ENCODE measurements around the gene CPOX. TPM values are rescaled to one million over a fixed set of nuclear protein-coding genes. Genes with fewer than 3 reads are reported as not detected.
A peak's percentile ranks its signal among the peaks of the same experiment; 100 is the strongest.

CPOX gene
- total and polyA plus RNA-seq, 10 of the 15 experiments (the other 5 are each of a cell fraction or from before 2014, with no cell fraction given), result 40.7 to 72.6 (median 64.5) TPM

DNA sequence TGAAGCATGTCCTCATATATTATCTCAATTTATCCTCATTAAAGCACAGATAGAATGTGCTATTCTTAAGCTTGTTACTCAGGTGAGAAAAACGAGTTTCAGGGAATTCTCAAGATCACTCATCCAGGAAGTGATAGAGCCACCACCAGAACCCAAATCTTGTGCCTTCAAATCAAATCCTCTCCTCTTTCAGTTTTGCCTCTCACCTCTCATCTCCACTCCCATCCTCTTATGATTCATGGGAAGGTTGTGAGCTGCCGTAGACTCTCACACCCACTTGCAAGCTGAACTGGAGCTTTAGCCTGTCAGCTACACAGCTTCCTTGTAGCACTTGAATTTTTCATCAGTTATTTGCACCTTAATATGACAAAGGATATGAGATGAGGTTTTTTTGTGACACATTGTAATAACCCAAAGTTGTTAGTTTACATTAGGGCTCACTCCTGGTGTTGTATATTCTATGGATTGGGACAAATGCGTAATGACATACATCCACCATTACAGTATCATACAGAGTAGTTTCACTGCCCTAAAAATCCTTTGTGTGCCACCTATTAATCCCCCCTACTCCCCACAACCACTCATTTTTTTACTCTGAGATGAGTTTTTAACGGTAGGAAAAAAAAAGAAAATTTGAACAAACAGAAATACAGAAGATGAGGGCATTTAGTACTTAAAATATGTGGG lies 35.9 kb downstream of the CPOX start (continued):
- TF ChIP-seq, protein P1, sequence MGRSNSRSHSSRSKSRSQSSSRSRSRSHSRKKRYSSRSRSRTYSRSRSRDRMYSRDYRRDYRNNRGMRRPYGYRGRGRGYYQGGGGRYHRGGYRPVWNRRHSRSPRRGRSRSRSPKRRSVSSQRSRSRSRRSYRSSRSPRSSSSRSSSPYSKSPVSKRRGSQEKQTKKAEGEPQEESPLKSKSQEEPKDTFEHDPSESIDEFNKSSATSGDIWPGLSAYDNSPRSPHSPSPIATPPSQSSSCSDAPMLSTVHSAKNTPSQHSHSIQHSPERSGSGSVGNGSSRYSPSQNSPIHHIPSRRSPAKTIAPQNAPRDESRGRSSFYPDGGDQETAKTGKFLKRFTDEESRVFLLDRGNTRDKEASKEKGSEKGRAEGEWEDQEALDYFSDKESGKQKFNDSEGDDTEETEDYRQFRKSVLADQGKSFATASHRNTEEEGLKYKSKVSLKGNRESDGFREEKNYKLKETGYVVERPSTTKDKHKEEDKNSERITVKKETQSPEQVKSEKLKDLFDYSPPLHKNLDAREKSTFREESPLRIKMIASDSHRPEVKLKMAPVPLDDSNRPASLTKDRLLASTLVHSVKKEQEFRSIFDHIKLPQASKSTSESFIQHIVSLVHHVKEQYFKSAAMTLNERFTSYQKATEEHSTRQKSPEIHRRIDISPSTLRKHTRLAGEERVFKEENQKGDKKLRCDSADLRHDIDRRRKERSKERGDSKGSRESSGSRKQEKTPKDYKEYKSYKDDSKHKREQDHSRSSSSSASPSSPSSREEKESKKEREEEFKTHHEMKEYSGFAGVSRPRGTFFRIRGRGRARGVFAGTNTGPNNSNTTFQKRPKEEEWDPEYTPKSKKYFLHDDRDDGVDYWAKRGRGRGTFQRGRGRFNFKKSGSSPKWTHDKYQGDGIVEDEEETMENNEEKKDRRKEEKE (IDR thresholded peaks at IDR 0.05), result no peak
- TF ChIP-seq, protein P2, sequence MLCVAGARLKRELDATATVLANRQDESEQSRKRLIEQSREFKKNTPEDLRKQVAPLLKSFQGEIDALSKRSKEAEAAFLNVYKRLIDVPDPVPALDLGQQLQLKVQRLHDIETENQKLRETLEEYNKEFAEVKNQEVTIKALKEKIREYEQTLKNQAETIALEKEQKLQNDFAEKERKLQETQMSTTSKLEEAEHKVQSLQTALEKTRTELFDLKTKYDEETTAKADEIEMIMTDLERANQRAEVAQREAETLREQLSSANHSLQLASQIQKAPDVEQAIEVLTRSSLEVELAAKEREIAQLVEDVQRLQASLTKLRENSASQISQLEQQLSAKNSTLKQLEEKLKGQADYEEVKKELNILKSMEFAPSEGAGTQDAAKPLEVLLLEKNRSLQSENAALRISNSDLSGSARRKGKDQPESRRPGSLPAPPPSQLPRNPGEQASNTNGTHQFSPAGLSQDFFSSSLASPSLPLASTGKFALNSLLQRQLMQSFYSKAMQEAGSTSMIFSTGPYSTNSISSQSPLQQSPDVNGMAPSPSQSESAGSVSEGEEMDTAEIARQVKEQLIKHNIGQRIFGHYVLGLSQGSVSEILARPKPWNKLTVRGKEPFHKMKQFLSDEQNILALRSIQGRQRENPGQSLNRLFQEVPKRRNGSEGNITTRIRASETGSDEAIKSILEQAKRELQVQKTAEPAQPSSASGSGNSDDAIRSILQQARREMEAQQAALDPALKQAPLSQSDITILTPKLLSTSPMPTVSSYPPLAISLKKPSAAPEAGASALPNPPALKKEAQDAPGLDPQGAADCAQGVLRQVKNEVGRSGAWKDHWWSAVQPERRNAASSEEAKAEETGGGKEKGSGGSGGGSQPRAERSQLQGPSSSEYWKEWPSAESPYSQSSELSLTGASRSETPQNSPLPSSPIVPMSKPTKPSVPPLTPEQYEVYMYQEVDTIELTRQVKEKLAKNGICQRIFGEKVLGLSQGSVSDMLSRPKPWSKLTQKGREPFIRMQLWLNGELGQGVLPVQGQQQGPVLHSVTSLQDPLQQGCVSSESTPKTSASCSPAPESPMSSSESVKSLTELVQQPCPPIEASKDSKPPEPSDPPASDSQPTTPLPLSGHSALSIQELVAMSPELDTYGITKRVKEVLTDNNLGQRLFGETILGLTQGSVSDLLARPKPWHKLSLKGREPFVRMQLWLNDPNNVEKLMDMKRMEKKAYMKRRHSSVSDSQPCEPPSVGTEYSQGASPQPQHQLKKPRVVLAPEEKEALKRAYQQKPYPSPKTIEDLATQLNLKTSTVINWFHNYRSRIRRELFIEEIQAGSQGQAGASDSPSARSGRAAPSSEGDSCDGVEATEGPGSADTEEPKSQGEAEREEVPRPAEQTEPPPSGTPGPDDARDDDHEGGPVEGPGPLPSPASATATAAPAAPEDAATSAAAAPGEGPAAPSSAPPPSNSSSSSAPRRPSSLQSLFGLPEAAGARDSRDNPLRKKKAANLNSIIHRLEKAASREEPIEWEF (IDR thresholded peaks at IDR 0.05; ENCODE audit: insufficient replicate concordance, low read depth, low read length), result peak; percentile 87
- TF ChIP-seq NRF1 (conservative IDR thresholded peaks at IDR 0.05; ENCODE audit: low read depth, low read length), result no peak
- TF ChIP-seq ZNF24 (IDR thresholded peaks at IDR 0.05), result peak; percentile 52; the same call in 1 of the 2 replicates
- peak; percentile 16; the same call in 1 of the 2 replicates for TF ChIP-seq CHD2 (IDR thresholded peaks at IDR 0.05; ENCODE audit: borderline replicate concordance, low read depth, low read length)
- no peak for TF ChIP-seq MAX (IDR thresholded peaks at IDR 0.05; ENCODE audit: low read depth, low read length)
- TF ChIP-seq ZNF274 (IDR thresholded peaks at IDR 0.05; ENCODE audit: insufficient read depth, insufficient read length), result no peak
- peak; percentile 23 for TF ChIP-seq MTA3 (IDR thresholded peaks at IDR 0.05; ENCODE audit: borderline replicate concordance, low read length)
- TF ChIP-seq STAT1 (conservative IDR thresholded peaks at IDR 0.05), result no peak
- 0 out of 2 replicates have a peak, but pooled peaks have one; percentile 61 for TF ChIP-seq MEF2A (IDR thresholded peaks at IDR 0.05; ENCODE audit: insufficient read depth, low read depth, low read length)
- TF ChIP-seq, protein P3, sequence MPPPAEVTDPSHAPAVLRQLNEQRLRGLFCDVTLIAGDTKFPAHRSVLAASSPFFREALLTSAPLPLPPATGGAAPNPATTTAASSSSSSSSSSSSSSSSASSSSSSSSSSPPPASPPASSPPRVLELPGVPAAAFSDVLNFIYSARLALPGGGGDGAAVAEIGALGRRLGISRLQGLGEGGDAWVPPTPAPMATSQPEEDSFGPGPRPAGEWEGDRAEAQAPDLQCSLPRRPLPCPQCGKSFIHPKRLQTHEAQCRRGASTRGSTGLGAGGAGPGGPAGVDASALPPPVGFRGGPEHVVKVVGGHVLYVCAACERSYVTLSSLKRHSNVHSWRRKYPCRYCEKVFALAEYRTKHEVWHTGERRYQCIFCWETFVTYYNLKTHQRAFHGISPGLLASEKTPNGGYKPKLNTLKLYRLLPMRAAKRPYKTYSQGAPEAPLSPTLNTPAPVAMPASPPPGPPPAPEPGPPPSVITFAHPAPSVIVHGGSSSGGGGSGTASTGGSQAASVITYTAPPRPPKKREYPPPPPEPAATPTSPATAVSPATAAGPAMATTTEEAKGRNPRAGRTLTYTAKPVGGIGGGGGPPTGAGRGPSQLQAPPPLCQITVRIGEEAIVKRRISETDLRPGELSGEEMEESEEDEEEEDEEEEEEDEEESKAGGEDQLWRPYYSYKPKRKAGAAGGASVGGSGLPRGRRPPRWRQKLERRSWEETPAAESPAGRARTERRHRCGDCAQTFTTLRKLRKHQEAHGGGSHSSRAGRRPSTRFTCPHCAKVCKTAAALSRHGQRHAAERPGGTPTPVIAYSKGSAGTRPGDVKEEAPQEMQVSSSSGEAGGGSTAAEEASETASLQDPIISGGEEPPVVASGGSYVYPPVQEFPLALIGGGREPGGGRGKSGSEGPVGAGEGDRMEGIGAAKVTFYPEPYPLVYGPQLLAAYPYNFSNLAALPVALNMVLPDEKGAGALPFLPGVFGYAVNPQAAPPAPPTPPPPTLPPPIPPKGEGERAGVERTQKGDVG (CRISPR knock-in tag; IDR thresholded peaks at IDR 0.05), result no peak
- peak; percentile 80 for TF ChIP-seq RUNX3 (IDR thresholded peaks at IDR 0.05; ENCODE audit: low read length)
- no peak; the same call in none of the 2 replicates for TF ChIP-seq NBN (IDR thresholded peaks at IDR 0.05)
- TF ChIP-seq, protein P4, sequence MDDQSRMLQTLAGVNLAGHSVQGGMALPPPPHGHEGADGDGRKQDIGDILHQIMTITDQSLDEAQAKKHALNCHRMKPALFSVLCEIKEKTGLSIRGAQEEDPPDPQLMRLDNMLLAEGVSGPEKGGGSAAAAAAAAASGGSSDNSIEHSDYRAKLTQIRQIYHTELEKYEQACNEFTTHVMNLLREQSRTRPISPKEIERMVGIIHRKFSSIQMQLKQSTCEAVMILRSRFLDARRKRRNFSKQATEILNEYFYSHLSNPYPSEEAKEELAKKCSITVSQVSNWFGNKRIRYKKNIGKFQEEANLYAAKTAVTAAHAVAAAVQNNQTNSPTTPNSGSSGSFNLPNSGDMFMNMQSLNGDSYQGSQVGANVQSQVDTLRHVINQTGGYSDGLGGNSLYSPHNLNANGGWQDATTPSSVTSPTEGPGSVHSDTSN (IDR thresholded peaks at IDR 0.05; ENCODE audit: insufficient replicate concordance, low read depth, low read length), result peak; percentile 39
- peak; percentile 33; the same call in 1 of the 2 replicates for TF ChIP-seq PAX5 (IDR thresholded peaks at IDR 0.05; ENCODE audit: borderline replicate concordance, low read depth, low read length)

All from GM12878 (cell line).